K562 (cell line): ENCODE data around the gene HGFAC.

Source experiments
- BHLHE40 ChIP-seq: IDR thresholded peaks from 2 replicates; pipeline ENCODE4 v1.6.1; 2011; ENCODE audit warnings: low read length, improper control_type of control experiment
- E2F5 ChIP-seq: sonication (generic); formaldehyde crosslinking; IDR thresholded peaks from 2 replicates; pipeline ENCODE4 v1.8.0; 2022; ENCODE audit warnings: mild to moderate bottlenecking, missing genetic modification reagents
- IFI16 ChIP-seq: fragments of 250-450 bp; sonication (Bioruptor Pico); IDR thresholded peaks from 2 replicates; pipeline ENCODE4 v2.1.2; 2022; ENCODE audit warnings: mild to moderate bottlenecking, inconsistent platforms
- MEIS2 ChIP-seq: fragments of 450-650 bp; IDR thresholded peaks from 2 replicates; pipeline ENCODE4 v1.6.1; 2014; ENCODE audit warnings: mild to moderate bottlenecking; ENCODE audit not compliant: partially characterized antibody
- MNT ChIP-seq, 2 experiments: fragments of 450-650 bp; conservative IDR thresholded peaks; 2 replicates each; pipeline ENCODE4 v1.6.1; 2017; ENCODE audit warnings: mild to moderate bottlenecking in 2 of 2, moderate library complexity in 2 of 2
- NFYB ChIP-seq: IDR thresholded peaks from 2 replicates; pipeline ENCODE4 v1.6.1; 2011; ENCODE audit warnings: mild to moderate bottlenecking, moderate library complexity; ENCODE audit not compliant: insufficient read length; ENCODE audit errors: extremely low read depth
- POLR2A ChIP-seq: fragments of 450-650 bp; conservative IDR thresholded peaks from 2 replicates; pipeline ENCODE4 v1.6.1; 2016
- RFX5 ChIP-seq: IDR thresholded peaks from 2 replicates; pipeline ENCODE4 v1.6.1; 2011; ENCODE audit warnings: low read depth, mild to moderate bottlenecking, improper control_type of control experiment, low read length
- TBL1XR1 ChIP-seq, 2 experiments: IDR thresholded peaks; 2 replicates each; pipeline ENCODE4 v1.6.1; 2012; ENCODE audit warnings: improper control_type of control experiment in 2 of 2, low read length in 2 of 2, mild to moderate bottlenecking in 1 of 2
- TCF7L2 ChIP-seq: fragments of 150-350 bp; IDR thresholded peaks from 2 replicates; pipeline ENCODE4 v1.6.1; 2016; ENCODE audit warnings: low read depth, mild to moderate bottlenecking, low read length, moderate library complexity
- ZKSCAN1 ChIP-seq: fragments of 150-350 bp; IDR thresholded peaks from 2 replicates; pipeline ENCODE4 v1.6.1; 2016; ENCODE audit warnings: low read depth, low read length
- TF ChIP-seq, protein P1 (sequence below), 3 experiments: IDR thresholded peaks in 2 of 3; conservative IDR thresholded peaks in 1 of 3; 2 replicates each; pipeline ENCODE4 v1.5.1; 2011 to 2012; ENCODE audit warnings: low read length in 3 of 3, mild to moderate bottlenecking in 3 of 3, control low read depth in 2 of 3, improper control_type of control experiment in 1 of 3, inconsistent platforms in 1 of 3, low read depth in 1 of 3, mixed read lengths in 1 of 3, moderate library complexity in 1 of 3; ENCODE audit not compliant: insufficient read depth in 2 of 3
- TF ChIP-seq, protein P2 (sequence below): fragments of 150-350 bp; IDR thresholded peaks from 2 replicates; pipeline ENCODE4 v1.6.1; 2014; ENCODE audit warnings: low read depth, mild to moderate bottlenecking, low read length, borderline replicate concordance
- TF ChIP-seq, protein P3 (sequence below): fragments of 250-450 bp; sonication (Bioruptor Pico); IDR thresholded peaks from 2 replicates; pipeline ENCODE4 v1.5.0; 2020; ENCODE audit warnings: mild to moderate bottlenecking

GRCh38 chr4:3406431-3406830 lies 35.3 kb upstream of the HGFAC start:
- TF ChIP-seq POLR2A, result no peak
- TF ChIP-seq RFX5, result no peak
- TF ChIP-seq IFI16 (CRISPR knock-in tag), result no peak
- TF ChIP-seq, protein P1, sequence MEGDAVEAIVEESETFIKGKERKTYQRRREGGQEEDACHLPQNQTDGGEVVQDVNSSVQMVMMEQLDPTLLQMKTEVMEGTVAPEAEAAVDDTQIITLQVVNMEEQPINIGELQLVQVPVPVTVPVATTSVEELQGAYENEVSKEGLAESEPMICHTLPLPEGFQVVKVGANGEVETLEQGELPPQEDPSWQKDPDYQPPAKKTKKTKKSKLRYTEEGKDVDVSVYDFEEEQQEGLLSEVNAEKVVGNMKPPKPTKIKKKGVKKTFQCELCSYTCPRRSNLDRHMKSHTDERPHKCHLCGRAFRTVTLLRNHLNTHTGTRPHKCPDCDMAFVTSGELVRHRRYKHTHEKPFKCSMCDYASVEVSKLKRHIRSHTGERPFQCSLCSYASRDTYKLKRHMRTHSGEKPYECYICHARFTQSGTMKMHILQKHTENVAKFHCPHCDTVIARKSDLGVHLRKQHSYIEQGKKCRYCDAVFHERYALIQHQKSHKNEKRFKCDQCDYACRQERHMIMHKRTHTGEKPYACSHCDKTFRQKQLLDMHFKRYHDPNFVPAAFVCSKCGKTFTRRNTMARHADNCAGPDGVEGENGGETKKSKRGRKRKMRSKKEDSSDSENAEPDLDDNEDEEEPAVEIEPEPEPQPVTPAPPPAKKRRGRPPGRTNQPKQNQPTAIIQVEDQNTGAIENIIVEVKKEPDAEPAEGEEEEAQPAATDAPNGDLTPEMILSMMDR (IDR thresholded peaks at IDR 0.05 in 2 of 3, conservative IDR thresholded peaks at IDR 0.05 in 1 of 3; ENCODE audit: insufficient read depth in 2 of 3, low read depth in 1 of 3, low read length in 3 of 3), result no peak
- no peak for TF ChIP-seq E2F5 (CRISPR knock-in tag)
- TF ChIP-seq, protein P2, sequence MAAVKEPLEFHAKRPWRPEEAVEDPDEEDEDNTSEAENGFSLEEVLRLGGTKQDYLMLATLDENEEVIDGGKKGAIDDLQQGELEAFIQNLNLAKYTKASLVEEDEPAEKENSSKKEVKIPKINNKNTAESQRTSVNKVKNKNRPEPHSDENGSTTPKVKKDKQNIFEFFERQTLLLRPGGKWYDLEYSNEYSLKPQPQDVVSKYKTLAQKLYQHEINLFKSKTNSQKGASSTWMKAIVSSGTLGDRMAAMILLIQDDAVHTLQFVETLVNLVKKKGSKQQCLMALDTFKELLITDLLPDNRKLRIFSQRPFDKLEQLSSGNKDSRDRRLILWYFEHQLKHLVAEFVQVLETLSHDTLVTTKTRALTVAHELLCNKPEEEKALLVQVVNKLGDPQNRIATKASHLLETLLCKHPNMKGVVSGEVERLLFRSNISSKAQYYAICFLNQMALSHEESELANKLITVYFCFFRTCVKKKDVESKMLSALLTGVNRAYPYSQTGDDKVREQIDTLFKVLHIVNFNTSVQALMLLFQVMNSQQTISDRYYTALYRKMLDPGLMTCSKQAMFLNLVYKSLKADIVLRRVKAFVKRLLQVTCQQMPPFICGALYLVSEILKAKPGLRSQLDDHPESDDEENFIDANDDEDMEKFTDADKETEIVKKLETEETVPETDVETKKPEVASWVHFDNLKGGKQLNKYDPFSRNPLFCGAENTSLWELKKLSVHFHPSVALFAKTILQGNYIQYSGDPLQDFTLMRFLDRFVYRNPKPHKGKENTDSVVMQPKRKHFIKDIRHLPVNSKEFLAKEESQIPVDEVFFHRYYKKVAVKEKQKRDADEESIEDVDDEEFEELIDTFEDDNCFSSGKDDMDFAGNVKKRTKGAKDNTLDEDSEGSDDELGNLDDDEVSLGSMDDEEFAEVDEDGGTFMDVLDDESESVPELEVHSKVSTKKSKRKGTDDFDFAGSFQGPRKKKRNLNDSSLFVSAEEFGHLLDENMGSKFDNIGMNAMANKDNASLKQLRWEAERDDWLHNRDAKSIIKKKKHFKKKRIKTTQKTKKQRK, result no peak
- TF ChIP-seq MNT (conservative IDR thresholded peaks at IDR 0.05), result no peak
- TF ChIP-seq NFYB, result no peak
- TF ChIP-seq TCF7L2, result no peak
- TF ChIP-seq, protein P3, sequence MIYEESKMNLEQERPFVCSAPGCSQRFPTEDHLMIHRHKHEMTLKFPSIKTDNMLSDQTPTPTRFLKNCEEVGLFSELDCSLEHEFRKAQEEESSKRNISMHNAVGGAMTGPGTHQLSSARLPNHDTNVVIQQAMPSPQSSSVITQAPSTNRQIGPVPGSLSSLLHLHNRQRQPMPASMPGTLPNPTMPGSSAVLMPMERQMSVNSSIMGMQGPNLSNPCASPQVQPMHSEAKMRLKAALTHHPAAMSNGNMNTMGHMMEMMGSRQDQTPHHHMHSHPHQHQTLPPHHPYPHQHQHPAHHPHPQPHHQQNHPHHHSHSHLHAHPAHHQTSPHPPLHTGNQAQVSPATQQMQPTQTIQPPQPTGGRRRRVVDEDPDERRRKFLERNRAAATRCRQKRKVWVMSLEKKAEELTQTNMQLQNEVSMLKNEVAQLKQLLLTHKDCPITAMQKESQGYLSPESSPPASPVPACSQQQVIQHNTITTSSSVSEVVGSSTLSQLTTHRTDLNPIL (CRISPR knock-in tag), result no peak
- TF ChIP-seq ZKSCAN1, result no peak
- TF ChIP-seq BHLHE40, result no peak
- TF ChIP-seq TBL1XR1 (IDR thresholded peaks at IDR 0.05; ENCODE audit: low read length in 2 of 2), result no peak
- TF ChIP-seq MEIS2, result no peak
